Right kidney (tissue), 1 donor: ENCODE results near the gene EVPL.
"Not testable (repeated sequence)": the region's sequence is repeated elsewhere in the genome, so short reads cannot be mapped to it uniquely, and the experiment has no call there.

Experiments used
- DNase-seq: peaks from one replicate; pipeline ENCODE4 v3.0.0-alpha.2; 2016

The EVPL gene

DNA sequence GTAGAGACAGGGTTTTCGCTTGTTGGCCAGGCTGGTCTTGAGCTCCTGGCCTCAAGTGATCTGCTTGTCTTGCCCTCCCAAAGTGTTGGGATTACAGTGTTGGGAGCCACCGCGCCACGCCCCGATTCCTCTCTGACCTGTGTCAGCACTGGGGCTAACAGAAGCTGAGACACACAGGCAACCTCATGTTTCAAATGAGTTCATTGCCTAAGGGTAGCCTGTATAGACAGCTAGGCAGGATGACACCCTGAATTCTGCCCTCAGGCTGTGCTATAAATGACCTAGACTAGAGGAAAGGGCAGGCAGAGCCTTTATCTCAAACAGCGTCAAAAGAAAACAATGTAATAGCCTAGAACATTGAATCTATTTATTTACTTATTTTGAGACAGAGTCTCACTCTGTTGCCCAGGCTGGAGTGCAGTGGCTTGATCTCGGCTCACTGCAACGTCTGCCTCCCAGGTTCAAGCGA is 28.7 kb downstream of the EVPL start:
- DNase-seq: no peak

DNA sequence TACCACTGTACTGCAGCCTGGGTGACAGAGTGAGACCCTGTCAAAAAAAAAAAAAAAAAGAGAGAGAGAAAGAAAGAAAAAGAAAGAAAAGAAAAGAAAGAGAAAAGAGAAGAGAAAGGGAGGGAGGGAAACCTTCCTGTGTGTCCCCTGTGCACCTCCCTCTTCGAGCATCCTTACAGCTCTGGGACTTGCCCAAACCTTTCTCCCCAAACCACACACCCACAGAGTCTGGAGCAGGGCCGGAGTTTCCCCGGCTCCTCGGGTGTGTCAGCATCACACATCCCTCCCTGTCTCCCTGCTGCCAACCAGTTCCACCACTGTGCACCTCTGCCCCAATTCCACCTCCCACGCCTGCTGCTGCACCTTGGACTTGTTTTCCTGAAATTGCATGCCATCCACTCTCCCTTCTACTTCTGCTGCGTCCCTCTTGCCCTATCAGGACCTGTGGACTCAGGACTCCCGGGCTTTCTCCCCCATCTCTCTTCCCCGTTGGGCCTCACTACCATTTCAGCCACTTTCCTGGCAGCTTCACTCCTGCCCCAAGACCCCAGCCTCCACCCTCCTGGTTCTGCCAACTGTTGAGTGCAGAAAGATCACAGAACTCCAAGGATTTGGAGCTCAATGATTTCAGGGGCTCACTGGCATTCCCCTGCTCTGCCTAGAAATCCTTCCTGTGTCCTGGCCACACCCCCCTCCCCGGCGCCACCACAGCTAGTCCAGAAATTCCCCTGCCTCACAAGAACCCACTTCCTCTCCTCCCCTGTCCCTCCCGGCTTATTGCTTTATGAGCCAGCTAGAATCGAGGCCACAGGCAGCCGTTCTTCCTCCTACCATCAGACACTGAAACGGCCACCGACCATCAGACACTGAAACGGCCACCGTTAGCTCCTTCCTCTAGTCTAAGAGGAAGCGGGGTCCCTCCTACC is 30.2 kb downstream of the EVPL start:
- DNase-seq: peak; percentile 50

DNA sequence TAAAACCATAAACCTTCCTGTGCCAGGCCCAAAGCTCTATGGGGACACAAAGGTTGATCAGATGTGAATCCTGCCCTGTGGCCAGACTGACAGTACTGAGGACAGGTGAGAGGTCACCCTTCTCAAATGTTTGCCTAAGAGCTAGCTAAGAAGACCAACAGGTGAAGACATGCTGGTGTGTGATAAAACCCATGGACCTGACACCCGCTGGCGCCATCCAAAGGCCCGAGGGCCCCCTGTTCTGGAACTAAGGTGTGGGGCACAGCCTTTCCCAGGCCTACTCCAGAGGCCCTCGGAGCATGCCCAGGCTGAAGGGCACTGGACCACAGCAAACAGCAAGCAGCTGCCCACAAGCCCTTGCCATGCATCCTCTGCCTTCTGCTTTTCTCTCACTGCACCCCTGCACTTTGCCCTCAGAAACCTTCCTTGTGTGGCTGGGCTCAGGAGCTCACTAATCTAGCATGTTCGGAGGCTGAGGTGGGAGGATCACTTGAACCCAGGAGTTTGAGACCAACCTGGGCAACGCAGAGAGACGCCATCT is 31.7 kb downstream of the EVPL start:
- DNase-seq: no peak

DNA sequence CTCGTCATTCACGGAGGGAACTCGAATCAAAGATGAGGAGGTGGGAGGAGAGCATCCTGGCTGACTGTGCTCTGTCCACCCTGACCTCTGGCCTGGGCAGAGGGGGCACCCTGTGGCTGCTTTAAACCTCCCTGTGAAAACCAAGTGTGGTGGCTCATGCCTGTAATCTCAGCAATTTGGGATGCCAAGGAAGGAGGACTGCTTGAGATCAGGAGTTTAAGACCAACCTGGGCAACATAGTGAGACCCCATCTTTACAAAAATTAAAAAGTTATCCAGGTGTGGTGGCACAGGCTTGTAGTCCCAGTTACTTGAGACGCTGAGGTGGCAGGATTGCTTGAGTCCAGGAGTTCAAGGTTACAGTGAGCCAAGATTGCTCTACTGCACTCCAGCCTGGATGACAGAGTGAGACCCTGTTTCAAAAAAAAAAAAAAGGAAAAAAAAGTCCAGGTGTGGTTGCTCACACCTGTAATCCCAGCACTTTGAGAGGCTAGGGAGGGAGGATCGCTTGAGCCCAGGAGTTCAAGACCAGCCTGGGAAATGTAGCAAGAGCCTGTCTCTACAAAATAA is 32.2 kb downstream of the EVPL start:
- no peak for DNase-seq

DNA sequence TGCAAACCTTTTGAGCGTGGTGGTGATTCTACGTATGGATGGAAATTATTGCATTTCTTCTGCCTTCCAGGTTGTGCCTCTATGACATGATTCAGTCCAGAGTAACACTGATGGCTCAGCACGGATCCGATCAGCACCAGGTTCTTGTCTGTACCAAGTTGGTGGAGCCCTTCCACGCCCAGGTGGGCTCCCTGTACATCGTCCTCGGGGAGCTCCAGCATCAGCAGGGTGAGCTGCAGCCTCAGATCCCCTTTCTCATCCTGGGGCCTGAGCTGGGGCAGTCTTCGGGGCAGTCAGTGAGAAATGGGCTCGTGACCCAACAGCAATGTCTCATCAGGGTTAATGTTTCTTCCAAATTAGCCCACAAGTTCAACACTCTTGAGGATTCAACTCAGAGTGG is 35.7 kb downstream of the EVPL start:
- no peak for DNase-seq

DNA sequence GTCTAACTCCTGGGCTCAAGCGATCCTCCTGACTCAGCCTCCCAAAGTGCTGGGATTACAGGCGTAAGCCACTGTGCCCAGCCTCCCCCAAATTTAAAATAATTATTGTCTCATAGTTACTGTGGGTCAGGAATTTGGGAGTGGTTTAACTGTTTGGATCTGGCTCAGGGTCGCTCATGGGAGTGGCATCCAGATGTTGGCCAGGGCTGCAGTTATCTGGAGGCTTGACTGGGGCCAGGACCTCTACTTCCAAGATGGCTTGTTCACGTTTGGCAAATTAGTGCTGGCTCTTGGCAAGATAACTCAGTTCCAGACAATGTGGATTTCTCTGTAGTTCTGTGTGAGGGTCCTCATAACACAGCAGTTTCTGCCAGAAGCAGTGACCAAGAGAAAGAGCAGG is 40.1 kb downstream of the EVPL start:
- DNase-seq: no peak

DNA sequence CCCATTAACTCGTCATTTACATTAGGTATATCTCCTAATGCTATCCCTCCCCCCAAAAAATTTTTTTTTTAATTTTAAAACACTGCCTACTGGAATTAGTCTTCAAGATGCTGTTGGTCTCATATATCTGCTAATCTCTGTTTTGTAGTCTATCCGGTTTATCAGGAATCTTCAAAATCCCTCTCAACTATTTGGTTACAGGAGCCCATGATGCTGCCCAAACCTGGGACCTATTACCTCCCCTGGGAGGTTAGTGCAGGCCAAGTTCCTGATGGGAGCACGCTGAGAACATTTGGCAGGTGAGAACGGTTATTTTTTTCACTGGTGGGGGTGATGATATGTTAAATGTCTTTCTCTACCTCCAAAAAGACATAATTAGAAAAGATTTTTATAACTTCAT is 41.1 kb downstream of the EVPL start:
- no peak for DNase-seq

DNA sequence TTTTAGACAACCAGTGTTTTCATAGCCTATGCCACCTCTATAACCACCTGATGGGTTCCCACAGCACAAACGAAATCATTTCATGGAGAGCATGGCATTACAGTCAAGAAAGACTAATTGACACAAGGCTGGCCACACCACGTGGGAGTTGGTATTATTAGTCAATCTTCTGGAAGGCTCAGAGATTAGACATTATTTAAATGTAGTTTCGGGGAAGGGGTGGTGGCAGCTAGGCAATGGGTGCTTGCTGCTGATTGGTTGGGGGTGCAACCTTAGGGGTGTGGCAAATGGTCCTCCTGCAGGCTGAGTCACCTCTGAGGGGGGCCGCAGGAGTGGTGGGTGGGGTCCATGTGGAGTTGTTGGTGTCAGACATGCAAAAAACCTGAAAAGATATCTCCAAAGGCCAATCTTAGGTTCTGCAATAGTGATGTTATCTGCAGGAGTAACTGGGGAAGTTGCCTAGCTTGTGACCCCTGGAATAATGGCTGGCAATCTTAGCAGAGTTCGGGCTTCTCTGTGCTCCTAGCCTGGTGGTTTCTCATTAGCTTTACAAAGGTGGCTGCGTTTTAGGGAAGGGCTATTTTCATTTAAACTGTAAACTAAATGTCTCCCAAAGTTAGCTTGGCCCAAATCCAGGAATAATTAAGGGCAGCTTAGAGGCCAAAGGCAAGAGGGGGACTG is 43.5 kb downstream of the EVPL start:
- DNase-seq: peak; percentile 1

DNA sequence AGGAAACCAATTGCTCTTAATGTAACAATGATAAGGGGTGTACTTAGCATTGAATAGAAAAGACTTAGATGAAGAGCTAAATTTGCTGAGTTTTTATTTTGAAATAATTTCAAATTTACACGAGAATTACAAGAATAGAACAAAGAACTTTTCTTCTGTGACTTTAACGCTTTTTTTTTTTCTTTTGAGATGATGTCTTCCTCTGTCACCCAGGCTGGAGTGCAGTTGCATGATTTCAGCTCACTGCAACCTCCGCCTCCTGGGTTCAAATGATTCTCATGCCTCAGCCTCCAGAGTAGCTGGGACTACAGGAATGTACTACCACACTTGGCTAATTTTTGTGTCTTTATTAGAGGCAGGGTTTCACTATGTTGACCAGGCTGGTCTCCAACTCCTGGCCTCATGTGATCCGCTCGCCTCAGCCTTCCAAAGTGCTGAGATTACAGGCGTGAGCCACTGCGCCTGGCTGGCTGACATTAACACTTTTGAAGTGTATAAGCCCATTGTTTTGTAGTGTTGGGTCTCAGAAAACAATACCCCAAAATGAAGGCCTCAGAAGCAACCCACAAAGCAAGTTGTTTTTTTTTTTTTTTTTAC is 46.0 kb downstream of the EVPL start:
- DNase-seq: no peak

DNA sequence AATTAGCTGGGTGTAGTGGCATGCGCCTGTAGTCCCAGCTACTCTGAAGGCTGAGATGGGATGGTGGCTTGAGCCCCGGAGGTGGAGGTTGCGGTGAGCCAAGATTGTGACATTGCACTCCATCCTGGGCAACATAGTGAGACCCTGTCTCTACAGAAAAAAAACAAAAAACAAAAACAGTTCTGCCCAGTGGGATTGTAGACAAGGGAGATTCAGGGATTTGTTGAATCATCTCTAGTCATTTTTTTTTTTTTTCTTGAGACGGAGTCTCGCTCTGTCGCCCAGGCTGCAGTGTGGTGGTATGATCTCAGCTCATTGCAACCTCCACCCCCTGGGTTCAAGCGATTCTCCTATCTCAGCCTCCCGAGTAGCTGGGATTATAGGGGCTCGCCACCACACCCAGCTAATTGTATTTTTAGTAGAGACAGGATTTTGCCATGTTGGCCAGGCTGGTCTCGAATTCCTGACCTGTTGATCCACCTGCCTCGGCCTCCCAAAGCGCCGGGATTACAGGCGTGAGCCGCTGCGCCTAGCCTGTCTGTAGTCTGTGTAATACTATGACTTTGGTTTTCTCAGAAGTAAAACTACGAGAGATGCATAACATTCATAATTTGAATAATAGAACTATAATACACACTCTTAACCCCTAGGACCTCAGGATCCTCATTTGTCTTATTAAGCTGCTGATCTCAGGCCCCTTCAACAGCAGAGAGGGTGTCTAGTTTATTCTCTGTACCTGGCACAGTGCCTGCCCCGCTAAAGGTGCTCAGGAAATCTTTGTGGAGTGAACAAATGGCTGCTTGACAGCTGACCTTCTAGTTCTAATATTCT is 46.7 kb downstream of the EVPL start:
- no peak for DNase-seq

DNA sequence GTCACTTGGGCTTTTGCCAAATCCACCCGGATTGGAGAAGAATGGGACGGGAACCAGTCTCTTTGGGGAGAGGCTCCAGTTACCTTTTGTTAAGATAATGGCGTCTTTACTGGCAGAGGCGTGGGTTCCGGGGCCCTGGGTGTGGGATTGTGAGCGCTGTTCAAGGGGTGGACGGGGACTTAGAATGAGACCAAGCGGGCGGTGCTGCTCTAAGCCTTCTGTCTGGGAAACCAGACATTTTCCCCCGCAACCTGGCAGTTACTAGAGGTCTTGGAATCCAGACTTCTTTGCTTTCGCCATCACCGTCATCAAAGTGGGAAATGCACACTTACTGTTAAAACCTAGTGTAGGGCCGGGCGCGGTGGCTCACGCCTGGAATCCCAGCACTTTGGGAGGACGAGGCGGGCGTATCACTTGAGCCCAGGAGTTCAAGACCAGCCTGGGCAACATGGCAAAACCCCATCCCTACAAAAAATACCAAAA is 47.4 kb downstream of the EVPL start:
- DNase-seq: peak; percentile 94

DNA sequence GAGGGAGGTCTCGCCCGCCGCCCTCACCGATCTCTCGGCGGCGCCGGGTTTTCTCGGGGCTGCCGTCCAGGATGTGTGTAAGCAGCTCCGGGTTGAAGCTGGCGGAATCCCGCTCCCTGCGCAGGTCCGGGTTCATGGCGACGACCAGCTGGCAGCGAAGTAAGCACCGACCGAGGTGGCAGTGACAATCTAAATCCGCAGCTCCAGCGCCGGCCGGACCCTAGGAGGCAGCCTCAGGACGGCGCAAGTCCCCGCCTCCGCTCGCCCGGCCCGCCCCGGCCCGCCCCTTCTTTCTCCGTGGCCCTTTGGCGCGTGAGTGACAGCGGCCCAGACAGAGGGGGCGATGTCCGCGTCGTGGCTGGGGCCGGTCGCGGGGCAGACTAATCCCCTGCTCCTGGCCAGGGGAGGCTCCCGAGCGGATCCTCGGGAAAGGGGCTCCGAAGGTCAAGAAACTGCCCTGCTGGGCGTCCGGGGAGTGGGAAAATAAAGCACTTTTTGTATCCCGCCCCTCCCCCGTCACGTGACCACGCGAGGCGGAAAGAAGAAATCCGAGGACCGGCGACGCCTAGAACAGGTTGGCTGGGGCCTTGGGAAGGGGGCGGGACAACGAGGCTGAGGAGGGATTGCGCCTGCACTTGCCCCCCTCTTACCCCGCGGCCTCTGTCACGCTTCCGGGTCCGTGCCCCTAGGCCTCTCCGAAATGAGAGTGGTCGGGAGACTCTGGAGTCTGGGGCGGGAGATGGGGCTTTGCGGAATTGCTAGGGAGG is 48.0 kb downstream of the EVPL start, which contains the start of the genes ACOX1 and TEN1:
ACOX1 (minus strand) TSS at position 229 of the 767 bp plus-strand sequence; CDS start at position 136, 93 bp downstream.
TEN1 (plus strand) TSS at position 303 of the 767 bp plus-strand sequence. CDS start 6,953 bp downstream, outside the sequence.
- DNase-seq: peak; percentile 99

DNA sequence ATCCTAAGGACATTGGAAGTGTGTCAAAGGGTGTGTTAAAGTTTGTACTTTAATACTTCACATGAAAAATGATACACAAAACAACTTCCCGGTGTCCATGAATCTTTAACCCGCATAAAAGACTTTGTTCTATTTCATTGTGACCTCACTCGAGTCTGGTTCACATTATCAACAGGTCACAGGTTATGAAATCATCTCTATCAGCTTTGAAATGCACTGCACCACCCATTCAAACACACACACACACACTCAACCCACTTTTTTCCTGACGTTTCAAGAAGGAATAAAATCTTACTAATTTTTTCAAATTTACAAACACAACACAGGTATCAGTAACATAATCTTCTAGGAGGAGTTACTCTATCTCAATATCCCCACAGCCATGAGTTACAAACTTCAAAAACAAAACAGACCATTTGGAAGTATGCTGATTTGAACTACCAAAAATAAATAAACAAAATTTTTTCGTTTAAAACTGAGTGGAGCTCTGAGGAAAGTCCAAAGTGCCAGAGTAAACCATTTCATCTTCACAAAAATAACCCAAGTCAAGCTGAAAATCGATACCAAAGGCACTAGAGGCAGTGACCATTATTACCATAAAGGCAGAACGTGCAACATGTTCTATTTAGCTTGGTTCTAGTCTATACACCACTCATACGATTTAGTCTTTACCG is 50.8 kb downstream of the EVPL start:
- DNase-seq: no peak

DNA sequence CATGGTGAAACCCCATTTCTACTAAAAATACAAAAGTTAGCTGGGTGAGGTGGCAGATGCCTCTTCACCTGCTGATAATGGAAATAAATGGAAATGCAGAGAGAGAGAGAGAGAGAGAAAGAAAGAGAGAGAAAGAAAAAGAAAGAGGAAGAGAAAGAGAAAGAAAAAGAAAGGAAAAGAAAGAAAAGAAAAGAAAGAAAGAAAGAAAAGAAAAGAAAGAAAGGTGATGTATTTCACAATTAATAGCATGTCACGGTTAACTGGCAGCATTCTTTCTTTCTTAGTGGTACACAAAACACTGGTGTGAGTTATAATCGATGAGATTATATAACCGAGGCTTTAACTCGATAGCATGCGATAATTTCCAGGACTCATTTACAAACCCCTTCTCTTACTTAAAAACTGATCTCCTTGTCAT is 51.3 kb downstream of the EVPL start:
- no peak for DNase-seq

DNA sequence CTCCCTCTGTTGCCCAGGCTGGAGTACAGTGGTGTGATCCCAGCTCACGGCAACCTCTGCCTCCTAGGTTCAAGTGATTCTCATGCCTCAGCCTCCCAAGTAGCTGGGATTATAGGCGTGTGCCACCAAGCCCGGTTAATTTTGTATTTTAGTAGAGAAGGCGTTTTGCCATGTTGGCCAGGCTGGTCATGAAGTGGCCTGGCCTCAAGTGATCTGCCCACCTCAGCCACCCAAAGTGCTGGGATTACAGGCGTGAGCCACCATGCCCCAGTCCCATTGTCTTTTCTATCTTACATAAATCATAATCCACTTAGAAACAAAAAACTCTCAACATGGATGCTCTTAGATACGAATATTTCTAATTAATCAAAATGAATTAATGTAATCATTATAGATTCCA is 51.9 kb downstream of the EVPL start:
- DNase-seq: not testable (repeated sequence)

DNA sequence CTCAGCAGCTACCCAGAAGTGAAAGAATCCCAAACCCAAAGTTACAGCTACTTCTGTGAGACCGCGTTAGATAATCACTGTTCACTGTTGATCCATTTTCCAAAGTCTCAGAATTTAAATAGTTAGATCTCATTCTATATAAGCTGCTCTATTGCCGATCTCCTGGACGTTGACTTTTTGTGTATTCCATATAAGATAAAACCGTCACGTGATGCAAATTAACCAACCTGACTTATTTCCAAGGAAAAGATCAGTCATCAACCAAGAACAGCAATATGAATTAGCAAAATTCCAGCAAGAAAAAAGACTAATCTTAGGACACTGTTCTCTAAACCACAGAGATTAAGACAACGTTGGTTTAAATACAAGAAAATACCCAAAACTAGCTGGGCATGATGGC is 56.5 kb downstream of the EVPL start:
- DNase-seq: no peak

DNA sequence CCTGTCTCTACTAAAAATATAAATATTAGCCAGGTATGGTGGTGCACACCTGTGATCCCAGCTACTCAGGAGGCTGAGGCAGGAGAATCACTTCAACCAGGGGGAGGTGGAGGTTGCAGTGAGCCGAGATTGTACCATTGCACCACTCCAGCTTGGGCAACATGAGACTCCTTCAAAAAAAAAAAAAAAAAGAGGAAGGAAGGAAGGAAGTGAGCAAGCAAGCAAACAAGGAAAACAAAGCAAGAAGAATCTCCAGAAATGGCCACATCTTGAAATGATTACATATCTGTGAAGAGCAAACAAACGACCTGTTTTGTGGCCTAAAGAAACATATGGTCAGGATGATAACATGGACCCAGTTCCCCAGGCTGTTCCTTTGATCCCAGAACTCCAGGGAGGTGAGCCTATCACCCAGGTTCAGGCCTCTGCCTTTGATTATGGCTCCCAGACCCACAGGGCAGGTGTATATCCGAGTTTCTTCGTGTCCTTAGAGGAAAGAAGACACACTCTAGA is 57.0 kb downstream of the EVPL start:
- no peak for DNase-seq

DNA sequence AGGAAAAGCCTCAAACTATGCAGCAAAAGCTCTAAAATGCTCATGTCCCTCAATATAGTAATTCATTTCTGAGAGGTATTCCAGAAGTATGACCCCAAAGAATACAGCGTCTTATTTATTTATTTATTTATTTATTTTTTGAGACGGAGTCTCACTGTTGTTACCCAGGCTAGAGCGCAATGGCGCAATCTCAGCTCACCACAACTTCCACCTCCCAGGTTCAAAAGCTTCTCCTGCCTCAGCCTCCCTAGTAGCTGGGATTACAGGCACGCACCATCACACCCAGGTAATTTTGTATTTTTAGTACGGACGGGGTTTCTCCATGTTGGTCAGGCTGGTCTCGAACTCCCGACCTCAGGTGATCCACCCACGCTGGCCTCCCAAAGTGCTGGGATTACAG is 58.1 kb downstream of the EVPL start:
- DNase-seq: not testable (repeated sequence)

DNA sequence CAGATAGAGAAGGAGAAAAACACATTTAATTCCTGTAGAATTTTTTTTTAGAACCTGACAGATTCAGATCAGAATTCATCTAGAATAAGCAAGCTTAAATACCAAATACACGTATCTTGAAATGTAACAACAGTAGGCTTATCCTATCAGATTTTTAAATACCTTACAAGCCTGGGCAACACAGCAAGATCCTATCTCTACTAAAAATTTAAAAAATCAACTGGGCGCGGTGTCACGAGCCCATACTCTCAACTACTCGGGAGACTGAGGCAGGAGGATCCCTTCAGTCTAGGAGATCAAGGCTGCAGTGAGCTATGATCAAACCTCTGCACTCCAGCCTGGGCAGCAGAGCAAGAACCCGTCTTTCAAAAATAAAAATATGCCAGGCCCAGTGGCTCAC is 61.6 kb downstream of the EVPL start:
- no peak for DNase-seq
